Ascending aorta (tissue), 2 donors: ENCODE measurements around the gene CACNA2D1. TPM values are rescaled to one million over a fixed set of nuclear protein-coding genes. Genes with fewer than 3 reads are reported as not detected.

ENCODE experiments used
- DNase-seq, 2 donors: peaks; one replicate each; pipeline ENCODE4 v3.0.0-alpha.2; 2019; ENCODE audit warnings: low spot score in 2 of 2
- H3K27ac ChIP-seq, 2 donors: fragments of 200-600 bp; sonication (generic); one replicate each; pipeline ENCODE4 v1.5.1; 2016 to 2017; ENCODE audit warnings: mild to moderate bottlenecking in 1 of 2
- H3K27me3 ChIP-seq: fragments of 200-600 bp; sonication (generic); one replicate; pipeline ENCODE4 v1.5.1; 2017
- H3K36me3 ChIP-seq, 2 donors: fragments of 200-600 bp; sonication (generic); one replicate each; pipeline ENCODE4 v1.5.1; 2016
- H3K4me1 ChIP-seq, 2 donors: fragments of 200-600 bp; sonication (generic); one replicate each; pipeline ENCODE4 v1.5.1; 2016 to 2017; ENCODE audit warnings: mild to moderate bottlenecking in 1 of 2
- H3K4me3 ChIP-seq, 2 donors: fragments of 200-600 bp; sonication (generic); one replicate each; pipeline ENCODE4 v1.5.1; 2016 to 2017; ENCODE audit warnings: mild to moderate bottlenecking in 1 of 2
- H3K9me3 ChIP-seq, 2 donors: fragments of 200-600 bp; sonication (generic); one replicate each; pipeline ENCODE4 v1.5.1; 2016
- CTCF ChIP-seq, 3 experiments: fragments of 200-600 bp in 2 of 3; fragments of 450-650 bp in 1 of 3; sonication (generic) in 2 of 3; IDR thresholded peaks; one replicate each; pipeline ENCODE4 v1.5.1; 2016 to 2019; ENCODE audit warnings: antibody characterized with exemption in 3 of 3, mild to moderate bottlenecking in 1 of 3, moderate library complexity in 1 of 3
- intact Hi-C: fragments of 100-400 bp; cut with DNase I; formaldehyde crosslinking; loops from one replicate; pipeline ENCODE4 v1.15.1; 2023
- total RNA-seq: library from RNA; depleted of rRNA; stranded (reverse); fragments of >200 nt; gene quantifications from one replicate; pipeline ENCODE4 v1.1.0, GENCODE V29; 2016

Gene CACNA2D1
- total RNA-seq, 1 donor from 2014 or later: 17.3 TPM

- no peaks in the 10 kb centered on the region for H3K4me1 ChIP-seq
- no peak overlapping the region for H3K27ac ChIP-seq
- no peak overlapping the region for H3K4me3 ChIP-seq
- H3K27me3 ChIP-seq: no peaks in the 10 kb centered on the region
- no peaks in the 10 kb centered on the region for H3K36me3 ChIP-seq
- H3K9me3 ChIP-seq: peaks cover 0 to 7% of the 10 kb centered on the region in 2 donors
- DNase-seq: no peak
- intact Hi-C loops: no loop called here
- no peak for TF ChIP-seq CTCF (IDR thresholded peaks at IDR 0.05)
Measured at GRCh38 chr7:82128546-82128945, 315.0 kb downstream of the CACNA2D1 start.

GRCh38 chr7:82126576-82126975 is 317.0 kb downstream of the CACNA2D1 start:
- no peak for DNase-seq
- Histone ChIP-seq H3K4me1 (no peaks in the 10 kb centered on the region), H3K27ac (no peak overlapping the region), H3K36me3 (no peaks in the 10 kb centered on the region), H3K27me3 (no peaks in the 10 kb centered on the region), H3K4me3 (no peak overlapping the region), H3K9me3 (peaks cover 0 to 7% of the 10 kb centered on the region in 2 donors)
- no peak for TF ChIP-seq CTCF (IDR thresholded peaks at IDR 0.05)
- intact Hi-C loops: no loop called here

GRCh38 chr7:82124445-82124844 is 319.1 kb downstream of the CACNA2D1 start:
- Histone ChIP-seq H3K4me1 (no peaks in the 10 kb centered on the region), H3K27ac (no peak overlapping the region), H3K27me3 (no peaks in the 10 kb centered on the region), H3K36me3 (no peaks in the 10 kb centered on the region), H3K9me3 (peaks cover 0 to 7% of the 10 kb centered on the region in 2 donors), H3K4me3 (no peak overlapping the region)
- intact Hi-C loops: no loop called here
- no peak for TF ChIP-seq CTCF (IDR thresholded peaks at IDR 0.05)
- DNase-seq: no peak

- H3K36me3 ChIP-seq: no peaks in the 10 kb centered on the region
Measured at GRCh38 chr7:82122275-82122674, 321.3 kb downstream of the CACNA2D1 start.

GRCh38 chr7:82114237-82114636 is 329.3 kb downstream of the CACNA2D1 start:
- no peak for DNase-seq
- TF ChIP-seq CTCF (IDR thresholded peaks at IDR 0.05): no peak
- intact Hi-C loops: no loop called here
- no peak overlapping the region for H3K27ac ChIP-seq
- no peaks in the 10 kb centered on the region for H3K4me1 ChIP-seq
- no peaks in the 10 kb centered on the region for H3K36me3 ChIP-seq
- H3K9me3 ChIP-seq: no peaks in the 10 kb centered on the region
- no peak overlapping the region for H3K4me3 ChIP-seq
- H3K27me3 ChIP-seq: no peaks in the 10 kb centered on the region

More at GRCh38 chr7:82122275-82122674, 321.3 kb downstream of the CACNA2D1 start:
- no peak for DNase-seq
- no peaks in the 10 kb centered on the region for H3K4me1 ChIP-seq
- H3K4me3 ChIP-seq: no peak overlapping the region
- H3K27me3 ChIP-seq: no peaks in the 10 kb centered on the region
- peaks cover 0 to 7% of the 10 kb centered on the region in 2 donors for H3K9me3 ChIP-seq
- TF ChIP-seq CTCF (IDR thresholded peaks at IDR 0.05): no peak
- H3K27ac ChIP-seq: no peak overlapping the region
- intact Hi-C loops: no loop called here
